GM19463 (cell line): Measurements from ENCODE around the gene AKAP1.
A peak's percentile ranks its signal among the peaks of the same experiment; 100 is the strongest.
"Not testable (repeated sequence)": the region's sequence is repeated elsewhere in the genome, so short reads cannot be mapped to it uniquely, and the experiment has no call there.

Source experiments
- ATAC-seq: cut with Tn5 transposase; IDR thresholded peaks from one replicate; pipeline ENCODE4 v1.9.1; 2021; ENCODE audit warnings: mild to moderate bottlenecking, moderate library complexity; ENCODE audit not compliant: unreplicated experiment

The AKAP1 gene

DNA sequence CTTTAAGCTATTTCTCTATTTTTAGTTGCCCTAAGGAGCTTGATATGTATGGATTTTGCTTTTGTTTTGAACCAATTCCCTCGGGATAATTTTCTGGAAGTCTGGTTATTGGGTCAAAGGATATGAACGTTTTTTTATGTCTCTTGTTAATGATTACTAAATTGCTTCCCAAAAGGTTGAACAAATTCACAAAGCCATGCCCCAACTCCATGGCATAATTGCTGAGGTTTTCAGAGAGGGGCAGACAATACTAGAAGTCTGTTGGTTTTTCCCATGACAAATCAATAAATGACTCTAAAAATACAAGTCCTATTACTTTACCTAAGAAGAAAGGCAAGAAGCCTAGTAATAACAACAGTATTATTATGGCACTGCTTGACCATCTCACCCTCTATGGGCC lies 11.4 kb upstream of the AKAP1 start:
- no peak for ATAC-seq

DNA sequence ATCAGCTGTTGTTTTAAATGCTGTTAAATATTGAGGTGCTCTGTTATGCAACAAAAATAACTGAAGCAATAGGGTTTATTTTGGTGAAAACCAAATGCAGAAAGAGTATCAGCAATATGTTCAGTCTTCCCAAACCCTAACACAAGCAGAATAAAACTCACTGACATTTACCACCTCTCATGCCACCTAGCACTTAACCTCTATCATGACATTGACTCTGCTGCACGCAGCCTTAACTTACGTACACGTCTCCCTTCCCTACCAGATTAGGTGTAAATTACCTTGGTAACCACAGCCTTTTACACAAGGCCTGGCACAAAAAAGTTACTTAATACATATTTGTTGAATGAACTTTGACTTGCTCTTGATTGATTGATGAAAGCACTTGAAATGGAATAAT lies 9.9 kb upstream of the AKAP1 start:
- no peak for ATAC-seq

DNA sequence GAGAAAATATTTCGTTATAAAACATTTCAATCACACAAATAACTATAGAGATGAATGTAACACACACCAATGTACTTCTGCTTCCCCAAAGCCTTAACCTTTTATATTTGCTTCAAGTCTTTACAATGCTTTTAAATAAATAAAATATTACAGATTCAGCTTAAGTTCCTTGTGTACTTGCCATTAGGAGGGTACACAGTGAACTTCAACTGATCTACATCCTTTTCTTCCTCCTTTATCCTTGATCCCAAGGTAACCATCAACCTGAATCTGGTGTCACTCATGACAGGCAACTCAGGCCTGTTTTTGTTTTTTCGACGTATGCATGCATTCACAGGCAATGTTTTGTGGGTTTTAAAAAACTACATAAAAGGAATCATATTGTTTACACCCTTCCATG lies 9.3 kb upstream of the AKAP1 start:
- no peak for ATAC-seq

DNA sequence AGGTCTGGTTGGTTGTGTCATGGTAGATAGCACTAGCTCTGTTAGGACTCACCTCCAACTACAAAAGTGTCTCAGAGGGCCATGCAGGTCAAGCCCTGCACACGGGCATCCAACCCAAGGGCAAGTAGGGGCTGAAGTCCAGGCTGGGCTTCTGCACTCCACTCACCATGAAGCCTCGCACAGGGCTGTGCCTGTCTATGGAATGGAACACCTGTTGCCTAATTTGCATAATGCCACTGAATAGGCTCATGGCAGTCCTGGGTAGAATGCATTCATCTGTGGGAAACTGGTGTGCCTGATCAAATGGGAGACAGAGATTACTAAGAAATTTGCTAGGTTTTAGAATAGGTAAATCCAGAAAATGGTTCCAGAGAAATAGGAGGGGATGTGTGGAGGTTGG lies 8.0 kb upstream of the AKAP1 start:
- no peak for ATAC-seq

DNA sequence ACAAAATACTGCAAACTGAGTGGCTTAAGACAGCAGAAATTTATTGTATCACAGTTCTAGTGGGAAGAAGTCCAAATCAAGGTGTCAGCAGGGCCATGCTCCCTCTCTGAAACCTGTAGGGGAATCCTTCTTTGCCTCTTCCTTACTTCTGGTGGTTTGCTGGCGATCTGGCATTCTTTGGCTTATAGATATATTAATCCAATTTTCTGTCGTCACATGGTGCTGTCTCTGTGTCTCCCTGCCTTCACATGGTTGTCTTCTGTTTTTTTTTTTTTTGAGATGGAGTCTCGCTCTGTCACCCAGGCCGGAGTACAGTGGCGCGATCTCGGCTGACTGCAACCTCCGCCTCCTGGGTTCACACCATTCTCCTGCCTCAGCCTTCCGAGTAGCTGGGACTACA lies 6.8 kb upstream of the AKAP1 start:
- no peak for ATAC-seq

DNA sequence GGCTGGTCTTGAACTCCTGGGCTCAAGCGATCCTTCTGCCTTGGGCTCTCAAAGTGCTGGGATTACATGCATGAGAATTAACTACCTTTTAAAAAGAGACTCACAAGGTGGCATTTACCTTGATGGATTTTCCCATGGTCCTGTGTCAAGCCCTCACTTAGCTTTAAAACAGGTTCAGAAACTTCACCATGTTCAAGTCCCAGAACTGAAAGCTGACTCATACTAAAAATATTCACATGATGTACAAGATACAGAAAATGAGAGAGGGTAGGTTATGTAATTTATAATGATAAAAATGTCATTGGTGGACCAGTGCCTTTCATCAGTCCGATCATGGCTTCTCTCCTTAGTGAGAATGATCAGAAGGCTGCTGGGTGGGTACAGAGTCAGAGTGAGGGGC lies 4.3 kb upstream of the AKAP1 start:
- no peak for ATAC-seq

DNA sequence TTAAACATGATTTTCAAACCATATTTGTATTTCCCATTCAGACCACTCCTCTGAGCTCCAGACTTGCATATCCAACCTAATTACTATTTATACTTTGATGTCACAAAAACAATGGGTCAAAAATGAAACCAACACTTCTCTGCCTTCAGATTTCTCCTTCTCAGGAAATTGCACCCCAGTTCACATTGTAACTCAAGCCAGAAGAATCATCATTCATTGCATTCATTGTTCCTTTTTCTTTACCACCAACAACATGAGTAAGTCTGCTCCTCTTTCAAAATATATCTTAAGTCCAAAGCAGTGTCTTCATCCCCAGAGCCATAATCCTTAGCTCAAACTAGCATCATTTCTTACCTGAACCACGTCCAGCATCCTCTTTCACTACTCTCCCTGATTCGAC lies 2.6 kb upstream of the AKAP1 start:
- ATAC-seq: no peak

DNA sequence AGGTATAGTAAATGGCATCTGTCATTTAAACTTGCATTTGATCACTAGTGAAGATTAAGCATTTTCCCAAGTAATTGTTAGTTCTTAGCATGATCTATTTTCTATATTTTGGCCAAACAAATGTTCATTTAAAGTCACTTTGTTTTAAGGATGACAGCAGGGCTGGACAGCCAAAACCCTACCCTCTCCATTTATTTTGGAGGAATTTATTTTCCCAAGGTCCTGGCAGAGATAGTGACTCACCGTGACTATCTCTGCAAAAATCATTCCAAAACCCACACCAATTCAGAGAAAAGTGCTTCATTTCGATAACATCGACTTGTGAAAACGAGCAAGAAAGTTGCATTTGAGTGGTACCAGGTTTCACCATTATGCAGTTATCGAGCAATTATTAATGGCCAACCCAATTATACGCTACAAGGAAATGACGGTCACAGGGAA lies 665 bp upstream of the AKAP1 start:
- ATAC-seq: no peak

DNA sequence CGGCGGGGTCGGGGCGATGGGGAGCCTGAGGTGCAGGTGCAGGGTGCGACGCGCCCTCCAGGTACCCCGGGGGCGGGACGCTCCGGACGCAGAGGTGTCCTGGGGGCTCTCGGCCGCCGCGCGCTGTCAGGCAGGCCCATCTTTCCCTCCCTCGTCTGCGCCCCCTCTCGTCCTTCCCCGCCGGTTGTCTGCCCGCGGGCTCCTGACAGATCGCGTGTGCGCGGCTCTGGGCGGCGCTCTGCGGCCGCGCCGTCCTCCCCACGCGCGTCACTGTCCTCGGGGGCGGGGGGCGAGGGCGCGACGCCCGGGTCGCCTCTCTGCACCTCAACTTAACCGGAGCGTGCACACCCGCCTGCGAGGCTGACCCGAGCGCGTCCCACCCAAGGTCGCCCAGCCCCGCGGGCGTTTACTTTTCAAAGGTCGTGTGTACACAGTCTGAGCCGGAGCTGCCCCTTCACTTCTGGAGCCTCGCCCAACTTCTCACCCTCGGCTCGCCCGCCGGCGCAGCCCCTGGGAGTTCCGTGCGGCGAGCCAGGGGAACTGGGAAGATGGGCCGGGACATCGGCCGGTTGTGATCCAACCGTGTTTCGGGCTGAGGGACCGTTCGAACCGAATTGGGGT lies 512 bp downstream of the AKAP1 start:
- ATAC-seq: peak; percentile 33

DNA sequence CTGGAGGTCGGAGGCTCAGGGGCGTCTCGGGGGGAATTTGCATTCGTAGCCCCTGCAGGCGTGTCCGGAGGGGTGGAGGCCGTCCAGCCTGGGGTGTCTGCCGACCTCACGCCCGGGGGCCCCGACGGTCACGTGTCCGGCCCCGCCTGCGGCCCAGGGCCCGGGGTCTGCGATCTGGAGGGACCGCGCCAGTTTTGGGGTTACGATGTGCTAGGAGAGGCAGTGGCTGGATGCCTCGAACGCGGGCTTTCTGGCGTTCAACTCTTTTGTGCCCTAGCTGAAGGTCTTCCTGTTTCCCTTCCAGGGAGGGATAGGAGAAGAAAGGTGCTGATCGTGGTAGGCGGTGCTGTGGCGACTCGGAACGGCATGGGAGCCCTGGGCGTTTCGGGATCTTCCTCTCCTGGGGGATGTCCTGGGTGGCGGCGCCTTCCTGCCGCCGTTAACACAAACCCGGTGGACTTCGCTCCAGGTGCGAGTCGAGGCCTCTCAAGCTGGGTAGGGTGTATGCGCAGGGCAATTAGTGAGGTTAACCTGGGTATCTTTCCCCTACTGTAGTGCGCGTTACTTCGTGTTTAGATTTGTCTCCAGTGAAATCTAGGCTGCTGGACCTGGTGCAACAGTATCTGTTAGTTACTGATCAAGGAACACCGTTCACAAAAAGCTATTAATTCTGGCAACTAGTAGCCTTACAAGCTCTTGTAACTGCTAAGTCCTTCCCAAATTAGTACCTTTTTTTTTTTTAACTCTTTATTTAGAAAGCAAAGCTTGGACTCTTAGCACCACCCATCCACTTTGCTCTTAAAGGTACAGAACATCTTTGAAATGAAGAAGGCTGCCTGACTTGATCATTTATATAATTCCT lies 1.3 kb downstream of the AKAP1 start:
- ATAC-seq: no peak

DNA sequence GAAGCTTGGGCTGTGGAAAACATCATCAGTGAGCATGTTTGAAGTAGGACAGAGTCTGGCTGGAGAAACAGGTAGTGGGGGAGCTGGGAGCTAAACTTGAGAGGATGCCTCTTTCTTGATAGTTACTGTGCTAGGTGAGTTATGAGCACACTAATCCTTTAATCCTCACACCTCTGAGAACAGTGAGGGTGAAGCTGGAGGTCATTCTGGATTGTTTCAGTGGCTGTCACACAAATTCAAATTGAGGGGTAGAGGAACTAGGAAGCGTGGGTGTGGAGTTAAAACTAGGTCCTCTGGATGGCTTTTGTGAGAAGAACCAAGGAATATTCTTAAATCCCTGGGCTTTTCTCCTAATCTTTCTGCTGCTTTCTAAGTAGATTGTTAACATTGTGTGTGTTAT lies 3.3 kb downstream of the AKAP1 start:
- no peak for ATAC-seq

DNA sequence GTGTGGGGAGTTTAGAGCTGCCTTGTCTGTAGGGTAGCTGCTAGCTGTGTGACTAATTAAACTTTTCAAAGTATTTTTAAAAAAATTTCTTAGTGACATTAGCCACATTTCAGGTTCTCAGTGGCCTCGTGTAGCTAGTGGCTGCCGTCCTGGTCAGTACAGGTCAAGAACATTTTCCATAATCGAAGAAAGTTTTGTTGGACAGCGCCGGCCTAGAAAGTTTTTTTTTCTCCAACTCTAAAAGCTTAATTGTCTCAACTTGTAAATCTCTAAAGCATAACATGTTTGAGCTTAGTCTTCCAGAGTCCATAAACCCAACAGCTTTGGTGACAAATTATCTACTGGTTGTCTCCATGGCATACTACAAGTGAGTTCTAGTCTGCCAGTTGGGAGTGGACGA lies 4.3 kb downstream of the AKAP1 start:
- no peak for ATAC-seq

DNA sequence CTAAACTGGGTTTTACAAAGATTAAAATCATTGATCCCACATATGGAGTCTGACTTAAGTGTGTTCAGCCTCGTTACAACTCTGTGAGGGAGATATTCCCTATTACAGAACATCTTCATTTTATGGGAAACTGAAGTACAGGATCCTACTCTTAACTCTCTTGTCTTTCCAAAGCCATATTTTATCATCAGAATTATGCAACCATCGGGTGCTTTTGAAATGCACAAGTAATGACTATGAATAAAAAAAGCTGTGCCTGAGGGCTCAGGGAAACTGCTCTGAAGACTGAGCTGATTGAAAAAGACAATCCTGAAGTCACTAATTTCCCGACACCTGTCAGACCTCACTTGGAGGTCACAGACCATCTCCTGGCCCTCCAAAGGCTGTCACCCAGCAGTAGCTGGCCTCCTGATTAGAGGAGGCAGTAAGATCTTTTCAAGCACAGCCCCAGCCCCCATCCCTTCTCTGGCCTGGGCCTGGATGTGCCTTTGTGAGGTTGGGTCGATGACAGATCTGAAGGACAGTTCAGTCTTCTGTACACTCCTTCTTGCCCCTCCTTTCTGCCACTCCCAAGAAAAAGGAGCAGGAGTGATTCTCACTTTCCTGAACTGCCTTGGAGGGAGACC lies 5.6 kb downstream of the AKAP1 start:
- ATAC-seq: no peak

DNA sequence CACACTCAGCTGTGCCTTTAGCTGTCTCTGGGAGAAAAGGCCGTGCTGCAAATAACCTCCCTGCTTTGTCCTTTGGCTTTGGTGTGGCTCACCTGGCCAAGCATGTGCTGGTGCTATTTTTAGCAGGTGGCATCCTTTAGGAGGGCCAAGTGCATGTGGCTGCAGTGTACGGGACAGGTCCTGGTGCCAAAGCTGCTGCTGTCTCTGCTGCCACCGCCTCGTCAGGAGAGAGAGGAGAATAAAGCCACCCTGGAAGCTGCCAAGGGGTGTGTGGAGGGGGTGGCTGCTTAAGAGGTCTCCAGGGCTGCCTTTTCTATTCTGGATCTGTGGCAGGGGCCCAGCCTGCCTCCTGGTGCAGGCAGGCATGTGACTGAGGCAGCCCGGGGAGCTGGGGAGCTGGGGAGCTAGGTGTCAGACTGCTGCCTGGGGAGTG lies 6.2 kb downstream of the AKAP1 start:
- no peak for ATAC-seq

DNA sequence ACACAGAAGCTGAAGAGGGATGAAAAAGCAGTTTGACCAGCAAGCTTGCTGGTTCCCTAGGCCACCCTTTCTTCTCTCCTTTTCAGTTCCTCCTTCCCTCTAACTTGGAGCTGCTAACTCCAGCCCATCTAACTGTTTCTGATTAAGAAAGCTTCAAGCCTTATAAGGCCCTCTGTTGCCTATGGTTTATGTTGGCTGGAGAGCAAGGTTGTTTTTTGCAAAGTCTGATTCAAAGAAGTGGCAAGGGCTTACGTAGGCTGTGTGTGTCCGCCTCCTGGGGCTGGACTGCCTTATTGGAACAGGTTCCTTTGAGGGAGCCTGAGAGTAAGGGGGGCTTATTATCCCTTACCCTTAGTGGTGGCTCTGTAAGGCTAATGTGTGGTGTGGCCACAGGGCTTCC lies 7.1 kb downstream of the AKAP1 start:
- no peak for ATAC-seq

DNA sequence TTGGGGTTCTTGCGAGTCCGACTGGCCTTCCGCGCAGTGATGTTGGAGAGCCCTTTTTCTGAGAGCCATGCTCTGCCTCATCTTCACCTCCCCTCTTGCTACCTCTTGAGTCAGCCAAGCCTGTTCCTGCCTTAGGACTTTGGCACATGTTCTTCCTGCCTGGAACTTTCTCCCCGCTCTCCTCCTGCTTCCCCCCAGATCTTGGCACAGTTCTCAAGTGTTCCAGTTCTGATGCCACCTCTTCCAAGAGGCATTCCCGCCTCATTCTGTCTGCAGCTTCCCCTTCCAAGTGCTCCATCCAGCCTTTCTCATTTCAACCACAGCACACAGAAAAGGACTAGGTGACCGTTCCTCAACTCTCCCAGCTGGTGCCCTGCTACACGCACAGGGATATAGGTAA lies 7.7 kb downstream of the AKAP1 start:
- no peak for ATAC-seq

DNA sequence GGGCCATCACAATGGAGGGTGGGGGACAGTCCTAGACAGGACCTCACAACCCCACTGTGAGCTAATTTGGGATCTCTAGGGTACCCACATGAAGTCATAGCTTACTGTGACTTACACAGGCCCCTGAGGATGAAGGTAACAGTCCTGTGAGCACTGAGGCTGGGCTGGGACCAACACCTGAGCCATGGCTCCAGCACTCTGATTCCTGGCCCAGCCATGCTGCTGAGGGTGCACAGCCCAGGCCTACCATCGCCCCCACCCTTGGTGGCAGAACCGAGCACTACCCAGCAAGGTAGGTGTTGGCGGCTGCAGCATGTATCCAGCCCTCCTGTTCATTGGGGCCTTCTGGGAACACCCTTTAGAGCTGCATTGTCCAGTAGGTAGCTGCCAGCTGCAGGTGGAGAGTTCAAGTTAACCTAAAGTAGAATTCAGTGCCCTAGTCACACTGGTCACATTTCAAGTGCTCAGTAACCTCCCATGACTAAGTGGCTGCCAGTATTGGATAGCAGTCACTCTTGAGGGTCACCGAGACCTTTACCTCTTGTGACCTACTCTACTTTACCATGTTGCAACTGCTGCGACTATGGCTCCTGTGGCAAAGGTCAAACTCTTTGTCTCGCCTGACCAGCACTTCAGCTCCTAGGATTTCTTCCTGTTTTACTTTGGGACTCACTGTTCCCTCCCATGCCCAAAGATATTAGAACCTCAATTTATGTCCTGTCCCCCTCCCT lies 11.6 kb downstream of the AKAP1 start:
- ATAC-seq: no peak

DNA sequence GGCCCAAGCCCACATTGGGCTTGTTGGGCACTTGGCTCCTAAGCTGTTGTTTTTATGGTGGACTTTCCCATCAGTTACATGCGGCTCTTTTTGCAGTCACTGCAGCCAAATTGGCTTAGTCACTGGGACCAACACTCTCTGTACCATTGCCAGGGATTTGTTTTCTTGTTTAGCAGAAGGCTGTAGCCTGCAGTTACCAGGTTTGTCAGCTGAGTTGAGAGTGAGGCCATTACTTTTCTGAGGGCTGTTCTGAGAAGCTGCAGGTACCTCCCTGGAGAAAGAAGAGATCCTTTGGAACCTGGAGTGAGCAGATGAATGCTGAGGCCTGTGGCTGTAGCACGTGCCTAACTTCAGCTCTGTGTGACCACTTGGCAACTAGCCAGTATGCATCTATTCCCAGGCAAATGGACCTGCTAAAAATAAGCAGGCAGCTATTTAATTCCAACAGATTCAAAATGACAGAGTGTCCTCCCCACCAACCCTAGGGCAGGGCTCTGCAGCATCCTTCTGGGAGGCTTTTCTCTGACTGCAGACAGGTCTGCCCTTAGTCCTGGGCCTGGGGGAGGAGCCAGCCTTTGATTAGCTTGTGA lies 12.9 kb downstream of the AKAP1 start:
- ATAC-seq: no peak

DNA sequence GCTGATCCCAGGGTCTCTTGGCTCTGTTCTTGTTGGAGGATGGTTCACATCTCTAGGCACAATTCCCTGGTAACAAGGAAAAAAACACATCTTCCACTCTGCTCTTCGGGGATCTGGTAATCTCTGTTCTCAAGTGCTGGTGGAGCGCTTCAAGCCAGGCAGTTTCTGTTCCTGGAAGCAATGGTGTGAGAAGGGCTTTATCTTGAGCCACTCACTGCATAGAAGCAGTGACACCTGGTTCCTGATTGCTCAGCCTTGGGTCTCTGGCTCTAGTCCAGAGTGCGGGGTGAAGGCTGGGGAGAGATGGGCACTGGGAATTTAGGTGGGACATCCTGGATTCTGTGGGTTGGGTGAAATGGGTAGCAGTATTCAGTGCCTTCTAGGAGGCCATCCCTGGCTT lies 14.1 kb downstream of the AKAP1 start:
- ATAC-seq: no peak

DNA sequence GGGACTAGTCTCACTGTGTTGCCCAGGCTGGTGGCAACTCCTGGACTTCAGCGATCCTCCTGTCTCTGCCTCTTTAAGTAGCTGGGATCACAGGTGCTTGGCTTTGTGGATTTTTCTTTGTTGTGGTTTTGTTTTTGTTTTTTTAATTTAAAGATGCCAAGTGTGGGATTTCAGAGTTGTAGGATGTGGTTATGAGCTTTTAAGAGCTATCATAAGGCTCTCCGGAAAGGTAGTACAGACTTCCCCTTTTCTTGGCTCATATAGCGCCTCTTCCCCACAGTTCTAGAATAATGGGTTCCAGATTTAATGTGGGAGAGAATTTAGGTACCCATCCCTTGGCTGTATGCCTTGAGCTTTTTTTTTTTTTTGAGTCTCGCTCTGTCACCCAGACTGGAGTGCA lies 17.1 kb downstream of the AKAP1 start:
- no peak for ATAC-seq

DNA sequence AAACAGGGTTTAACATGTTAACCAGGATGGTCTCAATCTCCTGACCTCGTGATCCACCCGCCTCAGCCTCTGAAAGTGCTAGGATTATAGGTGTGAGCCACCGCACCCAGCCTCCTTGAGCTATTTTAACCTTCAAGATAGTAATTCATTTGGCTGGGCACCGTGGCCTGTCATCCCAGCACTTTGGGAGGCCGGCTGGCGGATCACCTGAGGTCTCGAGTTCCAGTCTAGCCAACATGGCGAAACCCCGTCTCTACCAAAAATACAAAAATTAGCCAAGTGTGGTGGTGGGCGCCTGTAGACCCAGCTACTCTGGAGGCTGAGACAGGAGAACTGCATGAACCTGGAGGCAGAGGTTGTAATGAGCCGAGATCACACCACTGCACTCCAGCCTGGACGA lies 17.6 kb downstream of the AKAP1 start:
- ATAC-seq: not testable (repeated sequence)
